Trophoblast cell (in vitro differentiated cells and primary cell): ENCODE data around the gene SPOCK1.

Experiments
- DNase-seq, 2 donors: peaks; one replicate each; pipeline ENCODE4 v3.0.0-alpha.2; 2016
- H2AFZ ChIP-seq: 2 replicates; pipeline ENCODE4 v1.6.1; 2013; ENCODE audit warnings: low read length, moderate library complexity, mild to moderate bottlenecking; ENCODE audit not compliant: insufficient read depth, poor library complexity
- H2AK5ac ChIP-seq: 2 replicates; pipeline ENCODE4 v1.6.1; 2013; ENCODE audit warnings: mild to moderate bottlenecking, low read length
- H2BK120ac ChIP-seq: 2 replicates; pipeline ENCODE4 v1.6.1; 2013; ENCODE audit warnings: low read length, mild to moderate bottlenecking, moderate library complexity; ENCODE audit not compliant: insufficient read depth, poor library complexity
- H2BK12ac ChIP-seq: 2 replicates; pipeline ENCODE4 v1.6.1; 2013; ENCODE audit warnings: mild to moderate bottlenecking, low read length, moderate library complexity
- H2BK5ac ChIP-seq: 2 replicates; pipeline ENCODE4 v1.6.1; 2013; ENCODE audit warnings: low read length, low read depth, moderate library complexity, mild to moderate bottlenecking; ENCODE audit not compliant: poor library complexity
- H3K14ac ChIP-seq: 2 replicates; pipeline ENCODE4 v1.6.1; 2013; ENCODE audit warnings: mild to moderate bottlenecking, low read length
- H3K18ac ChIP-seq: 2 replicates; pipeline ENCODE4 v1.6.1; 2013; ENCODE audit warnings: mild to moderate bottlenecking, low read length
- H3K23ac ChIP-seq: 2 replicates; pipeline ENCODE4 v1.6.1; 2013; ENCODE audit warnings: low read length
- H3K27ac ChIP-seq: 2 replicates; pipeline ENCODE4 v1.5.1; 2013; ENCODE audit warnings: low read depth, mild to moderate bottlenecking, inconsistent platforms, low read length, moderate library complexity
- H3K27me3 ChIP-seq: 2 replicates; pipeline ENCODE4 v1.6.1; 2013; ENCODE audit warnings: inconsistent platforms, mild to moderate bottlenecking, low read length, moderate library complexity; ENCODE audit not compliant: insufficient read depth
- H3K36me3 ChIP-seq, 2 experiments: 1 replicate in 1 of 2; 2 replicates in 1 of 2; pipeline ENCODE4 v1.6.1; 2013; ENCODE audit warnings: low read length in 2 of 2, mild to moderate bottlenecking in 2 of 2, moderate library complexity in 1 of 2; ENCODE audit not compliant: insufficient read depth in 2 of 2, control insufficient read depth in 1 of 2
- H3K4ac ChIP-seq: 2 replicates; pipeline ENCODE4 v1.6.1; 2013; ENCODE audit warnings: low read depth, mild to moderate bottlenecking, low read length, moderate library complexity
- H3K4me1 ChIP-seq, 2 experiments: 1 replicate in 1 of 2; 2 replicates in 1 of 2; pipeline ENCODE4 v1.6.1; 2013; ENCODE audit warnings: low read length in 2 of 2, mild to moderate bottlenecking in 2 of 2, moderate library complexity in 1 of 2; ENCODE audit not compliant: insufficient read depth in 2 of 2, control insufficient read depth in 1 of 2
- H3K4me2 ChIP-seq: 2 replicates; pipeline ENCODE4 v1.6.1; 2013; ENCODE audit warnings: inconsistent platforms, mild to moderate bottlenecking, low read length, moderate library complexity
- H3K4me3 ChIP-seq: 2 replicates; pipeline ENCODE4 v1.5.1; 2013; ENCODE audit warnings: mild to moderate bottlenecking, low read depth, low read length, inconsistent platforms
- H3K79me1 ChIP-seq: one replicate; pipeline ENCODE4 v1.6.1; 2013; ENCODE audit warnings: low read length
- H3K79me2 ChIP-seq: 2 replicates; pipeline ENCODE4 v1.6.1; 2013; ENCODE audit warnings: low read length, mild to moderate bottlenecking; ENCODE audit not compliant: control insufficient read depth, insufficient read depth, poor library complexity
- H3K9ac ChIP-seq: 2 replicates; pipeline ENCODE4 v1.6.1; 2013; ENCODE audit warnings: mild to moderate bottlenecking, low read length
- H3K9me3 ChIP-seq: 2 replicates; pipeline ENCODE4 v1.6.1; 2013; ENCODE audit warnings: low read depth, mild to moderate bottlenecking, control low read depth, inconsistent platforms, low read length; ENCODE audit not compliant: insufficient read depth
- H4K12ac ChIP-seq: 2 replicates; pipeline ENCODE4 v1.6.1; 2013; ENCODE audit warnings: low read depth, mild to moderate bottlenecking, low read length, moderate library complexity
- H4K8ac ChIP-seq: 2 replicates; pipeline ENCODE4 v1.6.1; 2013; ENCODE audit warnings: low read depth, mild to moderate bottlenecking, low read length, moderate library complexity
- H4K91ac ChIP-seq: one replicate; pipeline ENCODE4 v1.6.1; 2013; ENCODE audit warnings: low read depth, mild to moderate bottlenecking, low read length, moderate library complexity
- WGBS: extraction: QIAGEN DNeasy Blood & Tissue Kit; methylation state at CpG from one replicate; pipeline ENCODE4 v1.1.7; 2013; ENCODE audit warnings: missing lambda C conversion rate; ENCODE audit not compliant: insufficient read length, insufficient coverage; ENCODE audit errors: extremely low coverage; 5-methylcytosine and 5-hydroxymethylcytosine counted together

SPOCK1 gene

GRCh38 chr5:137398751-137399150 is 100.4 kb downstream of the SPOCK1 start:
- H3K4ac ChIP-seq, result no peak overlapping the region
- H2BK5ac ChIP-seq, result no peak overlapping the region
- H3K4me1 ChIP-seq, result no peaks in the 10 kb centered on the region
- no peak overlapping the region for H3K4me3 ChIP-seq
- H2AFZ ChIP-seq, result no peak overlapping the region
- H2BK12ac ChIP-seq, result no peak overlapping the region
- no peak overlapping the region for H2BK120ac ChIP-seq
- H3K36me3 ChIP-seq, result no peaks in the 10 kb centered on the region
- H3K18ac ChIP-seq, result no peak overlapping the region
- no peak overlapping the region for H3K14ac ChIP-seq
- H3K79me2 ChIP-seq, result no peaks in the 10 kb centered on the region
- no peak for DNase-seq
- no peak overlapping the region for H4K12ac ChIP-seq
- no peak overlapping the region for H3K4me2 ChIP-seq
- no peak overlapping the region for H3K9ac ChIP-seq
- no peak overlapping the region for H4K8ac ChIP-seq
- H3K79me1 ChIP-seq, result no peaks in the 10 kb centered on the region
- H3K9me3 ChIP-seq, result no peaks in the 10 kb centered on the region
- no peak overlapping the region for H4K91ac ChIP-seq
- H3K27me3 ChIP-seq, result peaks cover 2% of the 10 kb centered on the region
- no peak overlapping the region for H3K23ac ChIP-seq
- no CpG with 5 or more reads among the region's 3 CpGs for WGBS
- H2AK5ac ChIP-seq, result no peak overlapping the region
- H3K27ac ChIP-seq, result no peak overlapping the region

GRCh38 chr5:137398154-137398553 is 101.0 kb downstream of the SPOCK1 start:
- Histone ChIP-seq H3K27me3 (peaks cover 2% of the 10 kb centered on the region), H3K14ac (no peak overlapping the region), H2BK5ac (no peak overlapping the region), H3K79me1 (no peaks in the 10 kb centered on the region), H3K79me2 (no peaks in the 10 kb centered on the region), H3K9me3 (no peaks in the 10 kb centered on the region), H3K4me2 (no peak overlapping the region), H2BK12ac (no peak overlapping the region), H4K91ac (no peak overlapping the region), H3K9ac (no peak overlapping the region), H3K4me3 (no peak overlapping the region), H2AK5ac (no peak overlapping the region), H2BK120ac (no peak overlapping the region), H4K8ac (no peak overlapping the region), H4K12ac (no peak overlapping the region), H3K36me3 (no peaks in the 10 kb centered on the region), H3K23ac (no peak overlapping the region), H3K27ac (no peak overlapping the region), H2AFZ (no peak overlapping the region), H3K4me1 (no peaks in the 10 kb centered on the region), H3K18ac (no peak overlapping the region), H3K4ac (no peak overlapping the region)
- no peak for DNase-seq
- no CpG with 5 or more reads among the region's 2 CpGs for WGBS

GRCh38 chr5:137395011-137395755 is 103.9 kb downstream of the SPOCK1 start:
- Histone ChIP-seq H3K27ac (no peak overlapping the region), H3K9me3 (no peaks in the 10 kb centered on the region), H2BK120ac (no peak overlapping the region), H4K12ac (no peak overlapping the region), H3K23ac (no peak overlapping the region), H3K9ac (no peak overlapping the region), H2AK5ac (no peak overlapping the region), H4K91ac (no peak overlapping the region), H3K18ac (no peak overlapping the region), H2BK12ac (no peak overlapping the region), H3K14ac (no peak overlapping the region), H2AFZ (no peak overlapping the region), H3K4me2 (no peak overlapping the region), H3K36me3 (no peaks in the 10 kb centered on the region), H4K8ac (no peak overlapping the region), H3K4ac (no peak overlapping the region), H3K27me3 (peaks cover 2% of the 10 kb centered on the region), H3K79me1 (no peaks in the 10 kb centered on the region), H2BK5ac (no peak overlapping the region), H3K4me3 (no peak overlapping the region), H3K79me2 (no peaks in the 10 kb centered on the region), H3K4me1 (no peaks in the 10 kb centered on the region)
- DNase-seq, result peak; percentile 71 to 90
- no CpG with 5 or more reads among the region's 4 CpGs for WGBS

GRCh38 chr5:137394380-137394779 is 104.7 kb downstream of the SPOCK1 start:
- no peak for DNase-seq
- Histone ChIP-seq H2AK5ac (no peak overlapping the region), H3K14ac (no peak overlapping the region), H2BK120ac (no peak overlapping the region), H2AFZ (no peak overlapping the region), H2BK12ac (no peak overlapping the region), H3K4me1 (no peaks in the 10 kb centered on the region), H3K36me3 (no peaks in the 10 kb centered on the region), H4K91ac (no peak overlapping the region), H3K4me3 (no peak overlapping the region), H3K79me2 (no peaks in the 10 kb centered on the region), H3K23ac (no peak overlapping the region), H3K79me1 (no peaks in the 10 kb centered on the region), H2BK5ac (no peak overlapping the region), H4K8ac (no peak overlapping the region), H3K4me2 (no peak overlapping the region), H3K27me3 (peaks cover 2% of the 10 kb centered on the region), H3K18ac (no peak overlapping the region), H3K27ac (no peak overlapping the region), H3K9ac (no peak overlapping the region), H3K4ac (no peak overlapping the region), H3K9me3 (no peaks in the 10 kb centered on the region), H4K12ac (no peak overlapping the region)
- WGBS, result no CpG with 5 or more reads among the region's 1 CpG
